T-helper 17 cell (primary cell): ENCODE measurements around the gene RFX4. TPM values are rescaled to one million over a fixed set of nuclear protein-coding genes. Genes with fewer than 3 reads are reported as not detected.

Experiments used
- ATAC-seq: fragments of 150-1000 bp; cut with Tn5 transposase; 2 replicates; pipeline ENCODE4 v1.10.0; 2021; ENCODE audit warnings: mild to moderate bottlenecking, moderate library complexity
- DNase-seq, 3 donors: peaks; one replicate each; pipeline versions ENCODE4 v3.0.0 to v3.0.0-alpha.2; 2020 to 2021
- H3K9me3 ChIP-seq: one replicate; pipeline ENCODE4 v1.7.0; 2013; ENCODE audit warnings: low read length, mild to moderate bottlenecking; ENCODE audit not compliant: control insufficient read depth, poor library complexity, severe bottlenecking
- H3K27ac Mint-ChIP-seq: one replicate; pipeline ENCODE4 v1.8.0; 2022; ENCODE audit warnings: mild to moderate bottlenecking, moderate library complexity, mixed read lengths
- H3K27me3 Mint-ChIP-seq: one replicate; pipeline ENCODE4 v1.8.0; 2022; ENCODE audit warnings: mixed read lengths
- H3K36me3 Mint-ChIP-seq: one replicate; pipeline ENCODE4 v1.8.0; 2022; ENCODE audit warnings: low read depth, mixed read lengths
- H3K4me1 Mint-ChIP-seq: one replicate; pipeline ENCODE4 v1.8.0; 2022; ENCODE audit warnings: mild to moderate bottlenecking, mixed read lengths
- H3K4me3 Mint-ChIP-seq: one replicate; pipeline ENCODE4 v1.8.0; 2022; ENCODE audit warnings: mild to moderate bottlenecking, moderate library complexity, mixed read lengths
- total RNA-seq, 4 donors: library from RNA in 2 of 4; stranded (reverse) in 2 of 4; gene quantifications; one replicate each; pipeline ENCODE4 v1.2.3 and lab custom pipeline; 2022 to 2026

Gene RFX4
- total RNA-seq = not detected
- 0 reads per million in 2 donors for total RNA-seq (lab: John Stamatoyannopoulos, UW)

- Mint-ChIP-seq H3K4me3 (peak within 1 kb of the TSS; percentile 90), H3K27ac (peak within 1 kb of the TSS; percentile 19)
- no peak for ATAC-seq
Observed at GRCh38 chr12:106582641-106583230, at the start of gene RFX4. RFX4 (plus strand) TSS chr12:106583004; CDS start chr12:106583321, 317 bp downstream.

GRCh38 chr12:106541201-106541600 is 41.6 kb upstream of the RFX4 start:
- H3K9me3 ChIP-seq = no peaks in the 10 kb centered on the region
- ATAC-seq (no peak), DNase-seq (no peak)
- Mint-ChIP-seq H3K27ac (no peak overlapping the region), H3K4me3 (no peak overlapping the region), H3K27me3 (peaks cover 1% of the 10 kb centered on the region), H3K4me1 (no peaks in the 10 kb centered on the region), H3K36me3 (no peaks in the 10 kb centered on the region)

More at GRCh38 chr12:106582641-106583230, at the start of gene RFX4:
- H3K4me1 Mint-ChIP-seq = peaks cover 20% of the 10 kb centered on the region
- H3K36me3 Mint-ChIP-seq = peaks cover 8% of the 10 kb centered on the region
- DNase-seq = no peak
- H3K9me3 ChIP-seq = no peaks in the 10 kb centered on the region
- H3K27me3 Mint-ChIP-seq = peaks cover 86% of the 10 kb centered on the region

GRCh38 chr12:106551410-106551809 is 31.4 kb upstream of the RFX4 start:
- H3K27me3 Mint-ChIP-seq = peaks cover 18% of the 10 kb centered on the region
- H3K9me3 ChIP-seq = no peaks in the 10 kb centered on the region
- H3K4me3 Mint-ChIP-seq = no peak overlapping the region
- DNase-seq = no peak
- H3K36me3 Mint-ChIP-seq = no peaks in the 10 kb centered on the region
- no peaks in the 10 kb centered on the region for H3K4me1 Mint-ChIP-seq
- no peak for ATAC-seq
- no peak overlapping the region for H3K27ac Mint-ChIP-seq

GRCh38 chr12:106552228-106552627 is 30.6 kb upstream of the RFX4 start:
- Mint-ChIP-seq H3K36me3 (no peaks in the 10 kb centered on the region), H3K4me1 (no peaks in the 10 kb centered on the region), H3K27ac (no peak overlapping the region), H3K4me3 (no peak overlapping the region), H3K27me3 (peaks cover 18% of the 10 kb centered on the region)
- DNase-seq (no peak), ATAC-seq (no peak)
- no peaks in the 10 kb centered on the region for H3K9me3 ChIP-seq

GRCh38 chr12:106564678-106565329 is 18.0 kb upstream of the RFX4 start:
- peaks cover 6% of the 10 kb centered on the region for H3K36me3 Mint-ChIP-seq
- peaks cover 52% of the 10 kb centered on the region for H3K27me3 Mint-ChIP-seq
- ATAC-seq = no peak
- H3K27ac Mint-ChIP-seq = no peak overlapping the region
- DNase-seq = no peak
- H3K4me1 Mint-ChIP-seq = peaks cover 2% of the 10 kb centered on the region
- no peaks in the 10 kb centered on the region for H3K9me3 ChIP-seq
- H3K4me3 Mint-ChIP-seq = no peak overlapping the region

GRCh38 chr12:106566771-106567170 is 16.0 kb upstream of the RFX4 start:
- no peak overlapping the region for H3K27ac Mint-ChIP-seq
- peaks cover 2% of the 10 kb centered on the region for H3K4me1 Mint-ChIP-seq
- DNase-seq (no peak), ATAC-seq (no peak)
- peaks cover 55% of the 10 kb centered on the region for H3K27me3 Mint-ChIP-seq
- no peak overlapping the region for H3K4me3 Mint-ChIP-seq
- H3K9me3 ChIP-seq = no peaks in the 10 kb centered on the region
- peaks cover 6% of the 10 kb centered on the region for H3K36me3 Mint-ChIP-seq

GRCh38 chr12:106573239-106573638 is 9.6 kb upstream of the RFX4 start:
- Mint-ChIP-seq H3K27me3 (peaks cover 46% of the 10 kb centered on the region), H3K27ac (no peak overlapping the region), H3K4me1 (no peaks in the 10 kb centered on the region), H3K36me3 (no peaks in the 10 kb centered on the region), H3K4me3 (no peak overlapping the region)
- ATAC-seq (no peak), DNase-seq (no peak)
- H3K9me3 ChIP-seq = no peaks in the 10 kb centered on the region

GRCh38 chr12:106576848-106577247 is 6.0 kb upstream of the RFX4 start:
- no peak for DNase-seq
- H3K27ac Mint-ChIP-seq = no peak overlapping the region
- peaks cover 4% of the 10 kb centered on the region for H3K36me3 Mint-ChIP-seq
- peaks cover 69% of the 10 kb centered on the region for H3K27me3 Mint-ChIP-seq
- H3K4me1 Mint-ChIP-seq = peaks cover 7% of the 10 kb centered on the region
- no peak for ATAC-seq
- no peaks in the 10 kb centered on the region for H3K9me3 ChIP-seq
- no peak overlapping the region for H3K4me3 Mint-ChIP-seq

- no peak overlapping the region for H3K27ac Mint-ChIP-seq
- ATAC-seq = no peak
- DNase-seq = no peak
- peaks cover 82% of the 10 kb centered on the region for H3K27me3 Mint-ChIP-seq
- H3K36me3 Mint-ChIP-seq = peaks cover 8% of the 10 kb centered on the region
- peak overlapping the region; percentile 63 for H3K4me3 Mint-ChIP-seq
- H3K4me1 Mint-ChIP-seq = peaks cover 20% of the 10 kb centered on the region
- no peaks in the 10 kb centered on the region for H3K9me3 ChIP-seq
Observed at GRCh38 chr12:106580671-106581508, 1.9 kb upstream of the RFX4 start.

- peak overlapping the region; percentile 90 for H3K4me3 Mint-ChIP-seq
- DNase-seq (no peak), ATAC-seq (no peak)
- H3K4me1 Mint-ChIP-seq = peaks cover 20% of the 10 kb centered on the region
- H3K27ac Mint-ChIP-seq = no peak overlapping the region
- H3K36me3 Mint-ChIP-seq = peaks cover 8% of the 10 kb centered on the region
- H3K27me3 Mint-ChIP-seq = peaks cover 83% of the 10 kb centered on the region
- H3K9me3 ChIP-seq = no peaks in the 10 kb centered on the region
Observed at GRCh38 chr12:106581543-106582248, 1.1 kb upstream of the RFX4 start.

- Mint-ChIP-seq H3K4me1 (peaks cover 20% of the 10 kb centered on the region), H3K27me3 (peaks cover 86% of the 10 kb centered on the region), H3K4me3 (peak overlapping the region; percentile 90), H3K27ac (no peak overlapping the region), H3K36me3 (peaks cover 8% of the 10 kb centered on the region)
- DNase-seq = no peak
- no peaks in the 10 kb centered on the region for H3K9me3 ChIP-seq
- ATAC-seq = no peak
Observed at GRCh38 chr12:106582249-106582591, 584 bp upstream of the RFX4 start.

- H3K4me1 Mint-ChIP-seq = peaks cover 20% of the 10 kb centered on the region
- peaks cover 87% of the 10 kb centered on the region for H3K27me3 Mint-ChIP-seq
- no peaks in the 10 kb centered on the region for H3K9me3 ChIP-seq
- peak overlapping the region; percentile 90 for H3K4me3 Mint-ChIP-seq
- ATAC-seq (no peak), DNase-seq (no peak)
- no peak overlapping the region for H3K27ac Mint-ChIP-seq
- H3K36me3 Mint-ChIP-seq = peaks cover 8% of the 10 kb centered on the region
Observed at GRCh38 chr12:106583242-106584103, 669 bp downstream of the RFX4 start.
